Astrocyte (in vitro differentiated cells and primary cell): ENCODE results near the gene UGT1A1. TPM values are rescaled to one million over a fixed set of nuclear protein-coding genes. Genes with fewer than 3 reads are reported as not detected.
A peak's percentile ranks its signal among the peaks of the same experiment; 100 is the strongest.

Source experiments
- DNase-seq: peaks from one replicate; pipeline ENCODE4 v3.0.0-alpha.2; 2010; ENCODE audit warnings: low read depth
- FAIRE-seq: peaks from 2 replicates; lab custom pipeline; 2011; peaks lifted over from hg19 to GRCh38; lab: Jason Lieb, UNC
- H2AFZ ChIP-seq: 2 replicates; pipeline ENCODE4 v1.6.0; 2012; ENCODE audit warnings: low read depth, low read length, inconsistent platforms
- H3K27ac ChIP-seq: 2 replicates; pipeline ENCODE4 v1.5.1; 2011; ENCODE audit warnings: low read depth, low read length, inconsistent platforms
- H3K27me3 ChIP-seq: 2 replicates; pipeline ENCODE4 v1.6.0; 2011; ENCODE audit warnings: low read length, inconsistent platforms; ENCODE audit not compliant: insufficient read depth
- H3K36me3 ChIP-seq: 2 replicates; pipeline ENCODE4 v1.5.1; 2011; ENCODE audit warnings: low read length, inconsistent platforms; ENCODE audit not compliant: insufficient read depth
- H3K4me1 ChIP-seq: 2 replicates; pipeline ENCODE4 v1.5.1; 2011; ENCODE audit warnings: low read length, inconsistent platforms; ENCODE audit not compliant: insufficient read depth
- H3K4me2 ChIP-seq: 2 replicates; pipeline ENCODE4 v1.6.0; 2012; ENCODE audit warnings: low read length, inconsistent platforms
- H3K4me3 ChIP-seq: 2 replicates; pipeline ENCODE4 v1.5.1; 2011; ENCODE audit warnings: low read depth, mild to moderate bottlenecking, low read length, inconsistent platforms; ENCODE audit not compliant: insufficient read depth
- H3K79me2 ChIP-seq: 2 replicates; pipeline ENCODE4 v1.6.0; 2012; ENCODE audit warnings: mild to moderate bottlenecking, low read length, inconsistent platforms; ENCODE audit not compliant: insufficient read depth
- H3K9ac ChIP-seq: 2 replicates; pipeline ENCODE4 v1.6.0; 2012; ENCODE audit warnings: mild to moderate bottlenecking, low read length, inconsistent platforms
- H3K9me3 ChIP-seq: 2 replicates; pipeline ENCODE4 v1.5.1; 2012; ENCODE audit warnings: low read depth, mild to moderate bottlenecking, low read length, inconsistent platforms; ENCODE audit not compliant: insufficient read depth
- H4K20me1 ChIP-seq: 2 replicates; pipeline ENCODE4 v1.6.0; 2012; ENCODE audit warnings: low read length, inconsistent platforms; ENCODE audit not compliant: insufficient read depth
- H3K27ac Mint-ChIP-seq: one replicate; pipeline ENCODE4 v1.8.0; 2021; ENCODE audit warnings: mild to moderate bottlenecking, mixed read lengths; ENCODE audit not compliant: unreplicated experiment
- H3K27me3 Mint-ChIP-seq: one replicate; pipeline ENCODE4 v1.8.0; 2021; ENCODE audit warnings: low read depth, mixed read lengths; ENCODE audit not compliant: unreplicated experiment
- H3K36me3 Mint-ChIP-seq: one replicate; pipeline ENCODE4 v1.8.0; 2021; ENCODE audit warnings: low read depth, mixed read lengths; ENCODE audit not compliant: unreplicated experiment
- H3K4me1 Mint-ChIP-seq: one replicate; pipeline ENCODE4 v1.8.0; 2021; ENCODE audit warnings: low read depth, mixed read lengths; ENCODE audit not compliant: unreplicated experiment
- H3K4me3 Mint-ChIP-seq: one replicate; pipeline ENCODE4 v1.8.0; 2021; ENCODE audit warnings: mild to moderate bottlenecking, moderate library complexity, mixed read lengths; ENCODE audit not compliant: unreplicated experiment
- H3K9me3 Mint-ChIP-seq: one replicate; pipeline ENCODE4 v1.8.0; 2021; ENCODE audit warnings: mild to moderate bottlenecking, mixed read lengths; ENCODE audit not compliant: unreplicated experiment
- EZH2 ChIP-seq: IDR thresholded peaks from 2 replicates; pipeline ENCODE4 v1.6.1; 2012; ENCODE audit warnings: mild to moderate bottlenecking, low read length, inconsistent platforms; ENCODE audit not compliant: insufficient read depth
- total RNA-seq: library from RNA; stranded (reverse); gene quantifications from 2 replicates; pipeline ENCODE4 v1.2.1, GENCODE V29; 2021
- TF ChIP-seq, protein P1 (sequence below): IDR thresholded peaks from 2 replicates; pipeline ENCODE4 v1.5.1; 2011; ENCODE audit warnings: low read depth, mild to moderate bottlenecking, inconsistent platforms, low read length, moderate library complexity; ENCODE audit not compliant: insufficient read depth

UGT1A1 gene
- total RNA-seq, 1 donor from 2014 or later, result not detected

- no peak overlapping the region for H3K4me3 Mint-ChIP-seq
- Histone ChIP-seq H3K36me3 (no peaks in the 10 kb centered on the region), H2AFZ (no peak overlapping the region), H3K27me3 (peaks cover 4% of the 10 kb centered on the region), H3K4me1 (no peaks in the 10 kb centered on the region), H3K4me3 (no peak overlapping the region), H3K4me2 (no peak overlapping the region), H3K27ac (no peak overlapping the region), H4K20me1 (no peaks in the 10 kb centered on the region), H3K79me2 (no peaks in the 10 kb centered on the region), H3K9me3 (no peaks in the 10 kb centered on the region), H3K9ac (no peak overlapping the region)
- no peaks in the 10 kb centered on the region for H3K9me3 Mint-ChIP-seq
- no peak for TF ChIP-seq EZH2
- TF ChIP-seq, protein P1, sequence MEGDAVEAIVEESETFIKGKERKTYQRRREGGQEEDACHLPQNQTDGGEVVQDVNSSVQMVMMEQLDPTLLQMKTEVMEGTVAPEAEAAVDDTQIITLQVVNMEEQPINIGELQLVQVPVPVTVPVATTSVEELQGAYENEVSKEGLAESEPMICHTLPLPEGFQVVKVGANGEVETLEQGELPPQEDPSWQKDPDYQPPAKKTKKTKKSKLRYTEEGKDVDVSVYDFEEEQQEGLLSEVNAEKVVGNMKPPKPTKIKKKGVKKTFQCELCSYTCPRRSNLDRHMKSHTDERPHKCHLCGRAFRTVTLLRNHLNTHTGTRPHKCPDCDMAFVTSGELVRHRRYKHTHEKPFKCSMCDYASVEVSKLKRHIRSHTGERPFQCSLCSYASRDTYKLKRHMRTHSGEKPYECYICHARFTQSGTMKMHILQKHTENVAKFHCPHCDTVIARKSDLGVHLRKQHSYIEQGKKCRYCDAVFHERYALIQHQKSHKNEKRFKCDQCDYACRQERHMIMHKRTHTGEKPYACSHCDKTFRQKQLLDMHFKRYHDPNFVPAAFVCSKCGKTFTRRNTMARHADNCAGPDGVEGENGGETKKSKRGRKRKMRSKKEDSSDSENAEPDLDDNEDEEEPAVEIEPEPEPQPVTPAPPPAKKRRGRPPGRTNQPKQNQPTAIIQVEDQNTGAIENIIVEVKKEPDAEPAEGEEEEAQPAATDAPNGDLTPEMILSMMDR, result no peak
- FAIRE-seq (no peak), DNase-seq (no peak)
- H3K4me1 Mint-ChIP-seq, result no peaks in the 10 kb centered on the region
- H3K27me3 Mint-ChIP-seq, result peaks cover 28% of the 10 kb centered on the region
- H3K36me3 Mint-ChIP-seq, result no peaks in the 10 kb centered on the region
- no peak overlapping the region for H3K27ac Mint-ChIP-seq
These were observed 54.2 kb downstream of the UGT1A1 start for GRCh38 chr2:233814056-233814835.

DNA sequence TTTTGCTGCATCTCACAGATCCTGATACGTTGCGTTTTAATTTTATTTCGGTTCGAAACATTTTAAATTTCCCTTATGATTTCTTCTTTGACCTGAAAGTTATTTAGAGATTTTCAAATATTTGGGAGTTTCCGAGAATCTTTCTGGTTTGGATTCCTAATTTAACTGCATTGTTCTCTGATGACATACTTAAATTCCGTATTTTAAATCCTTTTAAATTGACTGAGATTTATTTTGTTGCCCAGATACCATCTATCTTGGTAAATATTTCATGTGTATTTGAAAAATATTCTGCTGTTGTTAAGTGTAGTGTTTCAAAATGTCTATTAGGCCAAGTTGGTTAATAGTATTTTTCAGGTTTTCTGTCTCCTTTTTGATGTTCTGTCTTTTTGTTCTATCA, 55.8 kb downstream of the UGT1A1 start:
- Histone ChIP-seq H3K27ac (no peak overlapping the region), H2AFZ (no peak overlapping the region), H3K9me3 (no peaks in the 10 kb centered on the region), H3K9ac (no peak overlapping the region), H3K36me3 (no peaks in the 10 kb centered on the region), H3K4me1 (no peaks in the 10 kb centered on the region), H3K4me3 (no peak overlapping the region), H4K20me1 (no peaks in the 10 kb centered on the region), H3K4me2 (no peak overlapping the region), H3K27me3 (peaks cover 2% of the 10 kb centered on the region), H3K79me2 (no peaks in the 10 kb centered on the region)
- Mint-ChIP-seq H3K4me1 (no peaks in the 10 kb centered on the region), H3K4me3 (no peak overlapping the region), H3K27me3 (peaks cover 30% of the 10 kb centered on the region), H3K36me3 (no peaks in the 10 kb centered on the region), H3K9me3 (no peaks in the 10 kb centered on the region), H3K27ac (no peak overlapping the region)
- DNase-seq, result peak; percentile 20
- TF ChIP-seq EZH2, result no peak
- TF ChIP-seq, protein P1, result no peak
- no peak for FAIRE-seq

GRCh38 chr2:233816334-233816733, 56.3 kb downstream of the UGT1A1 start:
- Histone ChIP-seq H4K20me1 (no peaks in the 10 kb centered on the region), H3K27ac (no peak overlapping the region), H3K9me3 (no peaks in the 10 kb centered on the region), H3K4me2 (no peak overlapping the region), H3K4me3 (no peak overlapping the region), H2AFZ (no peak overlapping the region), H3K79me2 (no peaks in the 10 kb centered on the region), H3K27me3 (peaks cover under 1% of the 10 kb centered on the region), H3K4me1 (no peaks in the 10 kb centered on the region), H3K36me3 (no peaks in the 10 kb centered on the region), H3K9ac (no peak overlapping the region)
- no peaks in the 10 kb centered on the region for H3K9me3 Mint-ChIP-seq
- no peaks in the 10 kb centered on the region for H3K4me1 Mint-ChIP-seq
- FAIRE-seq, result no peak
- no peaks in the 10 kb centered on the region for H3K36me3 Mint-ChIP-seq
- TF ChIP-seq, protein P1, result no peak
- TF ChIP-seq EZH2, result no peak
- H3K27me3 Mint-ChIP-seq, result peaks cover 30% of the 10 kb centered on the region
- H3K27ac Mint-ChIP-seq, result no peak overlapping the region
- H3K4me3 Mint-ChIP-seq, result no peak overlapping the region
- no peak for DNase-seq
